ENCODE measurements around the gene RPL23. TPM values are rescaled to one million over a fixed set of nuclear protein-coding genes. Genes with fewer than 3 reads are reported as not detected.

RPL23 gene
- total RNA-seq, 1 experiment from 2014 or later, result 1,631 TPM

GRCh38 chr17:38892083-38892482 lies 38.6 kb upstream of the RPL23 start:
- BruUV-seq (replicated peaks), result no TSS peak

DNA sequence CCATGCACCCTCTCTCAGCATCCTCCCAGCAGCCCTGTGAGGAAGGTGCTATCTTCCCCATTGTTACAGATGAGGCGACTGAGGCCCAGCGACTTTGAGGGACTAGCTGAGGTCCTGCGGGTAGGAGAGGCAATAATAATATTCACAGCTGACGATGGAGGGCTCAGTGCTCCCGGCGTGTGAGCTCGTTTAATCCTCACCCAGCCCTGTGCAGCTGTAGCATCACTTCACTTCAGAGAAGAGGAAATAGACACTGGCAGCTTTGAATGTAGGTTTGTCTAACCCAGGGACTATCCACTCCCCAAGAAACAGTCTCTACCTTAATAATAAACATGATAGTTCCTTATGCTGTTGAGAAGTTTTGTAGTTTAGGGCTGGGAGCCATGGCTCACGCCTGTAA lies 37.9 kb upstream of the RPL23 start:
- Histone ChIP-seq H3K4me2 (ENCODE audit: low read length) (no peak overlapping the region), H3K79me2 (ENCODE audit: insufficient read depth, low read length) (peaks cover 38% of the 10 kb centered on the region), H3K27me3 (ENCODE audit: insufficient read depth, low read length) (no peaks in the 10 kb centered on the region), H3K9me3 (ENCODE audit: control insufficient read depth in 1 of 2, insufficient read depth in 1 of 2, low read depth in 1 of 2, low read length in 2 of 2) (no peaks in the 10 kb centered on the region), H3K9ac (ENCODE audit: low read length) (no peak overlapping the region), H2AFZ (ENCODE audit: low read depth, low read length, poor library complexity, severe bottlenecking) (no peak overlapping the region), H3K4me3 (replicated peaks in 1 of 2; ENCODE audit: low read depth in 1 of 2, low read length in 2 of 2) (no peak overlapping the region), H3K4me1 (ENCODE audit: control insufficient read depth in 1 of 2, insufficient read depth in 2 of 2, low read length in 2 of 2) (no peaks in the 10 kb centered on the region), H4K20me1 (ENCODE audit: insufficient read depth) (no peaks in the 10 kb centered on the region), H3K9me2 (ENCODE audit: insufficient read depth) (no peaks in the 10 kb centered on the region), H3K36me3 (ENCODE audit: control insufficient read depth in 1 of 2, insufficient read depth in 2 of 2, low read length in 2 of 2) (peaks cover 16 to 36% of the 10 kb centered on the region in 2 experiments; a peak in 3 of 4 replicates), H3K27ac (ENCODE audit: low read depth, low read length) (no peak overlapping the region)
- ChIA-PET POLR2A (no interaction called here), CTCF (no interaction called here), RAD21 (ENCODE audit: low non-redundant PET in 1 of 2, low total read pairs in 2 of 2, uncharacterized antibody in 2 of 2, unreplicated experiment in 2 of 2) (no interaction called here)
- BruUV-seq (replicated peaks), result TSS peak; percentile 19
- intact Hi-C loops (cut with micrococcal nuclease), result no loop called here
- no peak for DNase-seq (ENCODE audit: low read depth, low spot score)
- ATAC-seq, result no peak
- TF ChIP-seq CBX3 (IDR thresholded peaks at IDR 0.05; ENCODE audit: low read depth), result no peak
- no peak for TF ChIP-seq JUND (IDR thresholded peaks at IDR 0.05)
- TF ChIP-seq TCF7L2 (IDR thresholded peaks at IDR 0.05; ENCODE audit: borderline replicate concordance, extremely low read depth, insufficient read depth, insufficient read length), result no peak
- TF ChIP-seq MAX (IDR thresholded peaks at IDR 0.05), result no peak
- TF ChIP-seq ZFX (IDR thresholded peaks at IDR 0.05), result no peak
- no peak for TF ChIP-seq SP1 (IDR thresholded peaks at IDR 0.05; ENCODE audit: low read depth)
- TF ChIP-seq, protein P1, sequence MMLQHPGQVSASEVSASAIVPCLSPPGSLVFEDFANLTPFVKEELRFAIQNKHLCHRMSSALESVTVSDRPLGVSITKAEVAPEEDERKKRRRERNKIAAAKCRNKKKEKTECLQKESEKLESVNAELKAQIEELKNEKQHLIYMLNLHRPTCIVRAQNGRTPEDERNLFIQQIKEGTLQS (IDR thresholded peaks at IDR 0.05), result no peak
- TF ChIP-seq POLR2A (IDR thresholded peaks at IDR 0.05; ENCODE audit: borderline replicate concordance, extremely low read depth, insufficient read depth, insufficient read length), result no peak
- no peak for TF ChIP-seq EZH2 (IDR thresholded peaks at IDR 0.05)
- TF ChIP-seq EGR1 (IDR thresholded peaks at IDR 0.05; ENCODE audit: low read depth), result no peak
- no peak for TF ChIP-seq REST (IDR thresholded peaks at IDR 0.05; ENCODE audit: low read depth)
- no peak for TF ChIP-seq ZNF274 (IDR thresholded peaks at IDR 0.05; ENCODE audit: low read depth, low read length)

More at GRCh38 chr17:38892083-38892482, 38.6 kb upstream of the RPL23 start:
- ChIA-PET RAD21 (ENCODE audit: low non-redundant PET in 1 of 2, low total read pairs in 2 of 2, uncharacterized antibody in 2 of 2, unreplicated experiment in 2 of 2) (no interaction called here), POLR2A (no interaction called here), CTCF (no interaction called here)
- TF ChIP-seq YY1 (IDR thresholded peaks at IDR 0.05; ENCODE audit: extremely low read depth, insufficient replicate concordance, low read depth, low read length) (no peak), TCF7L2 (IDR thresholded peaks at IDR 0.05; ENCODE audit: borderline replicate concordance, extremely low read depth, insufficient read depth, insufficient read length) (no peak), POLR2A (IDR thresholded peaks at IDR 0.05; ENCODE audit: borderline replicate concordance, extremely low read depth, insufficient read depth, insufficient read length) (no peak), ZFX (IDR thresholded peaks at IDR 0.05) (no peak), RAD21 (IDR thresholded peaks at IDR 0.05; ENCODE audit: low read depth) (no peak), POLR2AphosphoS5 (IDR thresholded peaks at IDR 0.05; ENCODE audit: low read depth, low read length) (no peak)
- TF ChIP-seq, protein P2, sequence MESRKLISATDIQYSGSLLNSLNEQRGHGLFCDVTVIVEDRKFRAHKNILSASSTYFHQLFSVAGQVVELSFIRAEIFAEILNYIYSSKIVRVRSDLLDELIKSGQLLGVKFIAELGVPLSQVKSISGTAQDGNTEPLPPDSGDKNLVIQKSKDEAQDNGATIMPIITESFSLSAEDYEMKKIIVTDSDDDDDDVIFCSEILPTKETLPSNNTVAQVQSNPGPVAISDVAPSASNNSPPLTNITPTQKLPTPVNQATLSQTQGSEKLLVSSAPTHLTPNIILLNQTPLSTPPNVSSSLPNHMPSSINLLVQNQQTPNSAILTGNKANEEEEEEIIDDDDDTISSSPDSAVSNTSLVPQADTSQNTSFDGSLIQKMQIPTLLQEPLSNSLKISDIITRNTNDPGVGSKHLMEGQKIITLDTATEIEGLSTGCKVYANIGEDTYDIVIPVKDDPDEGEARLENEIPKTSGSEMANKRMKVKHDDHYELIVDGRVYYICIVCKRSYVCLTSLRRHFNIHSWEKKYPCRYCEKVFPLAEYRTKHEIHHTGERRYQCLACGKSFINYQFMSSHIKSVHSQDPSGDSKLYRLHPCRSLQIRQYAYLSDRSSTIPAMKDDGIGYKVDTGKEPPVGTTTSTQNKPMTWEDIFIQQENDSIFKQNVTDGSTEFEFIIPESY (IDR thresholded peaks at IDR 0.05; ENCODE audit: extremely low read depth, insufficient replicate concordance, low read length), result no peak
- H2AFZ ChIP-seq (ENCODE audit: low read depth, low read length, poor library complexity, severe bottlenecking), result no peak overlapping the region
- ATAC-seq, result no peak
- peaks cover 17 to 42% of the 10 kb centered on the region in 2 experiments; a peak in 3 of 4 replicates for H3K36me3 ChIP-seq (ENCODE audit: control insufficient read depth in 1 of 2, insufficient read depth in 2 of 2, low read length in 2 of 2)
- no peak overlapping the region for H3K27ac ChIP-seq (ENCODE audit: low read depth, low read length)
- H3K4me3 ChIP-seq (replicated peaks in 1 of 2; ENCODE audit: low read depth in 1 of 2, low read length in 2 of 2), result no peak overlapping the region
- intact Hi-C loops (cut with micrococcal nuclease), result no loop called here
- H3K27me3 ChIP-seq (ENCODE audit: insufficient read depth, low read length), result no peaks in the 10 kb centered on the region
- no peak overlapping the region for H3K4me2 ChIP-seq (ENCODE audit: low read length)
- no peaks in the 10 kb centered on the region for H3K9me3 ChIP-seq (ENCODE audit: control insufficient read depth in 1 of 2, insufficient read depth in 1 of 2, low read depth in 1 of 2, low read length in 2 of 2)
- peaks cover 31% of the 10 kb centered on the region for H3K79me2 ChIP-seq (ENCODE audit: insufficient read depth, low read length)
- no peaks in the 10 kb centered on the region for H3K4me1 ChIP-seq (ENCODE audit: control insufficient read depth in 1 of 2, insufficient read depth in 2 of 2, low read length in 2 of 2)
- H3K9me2 ChIP-seq (ENCODE audit: insufficient read depth), result no peaks in the 10 kb centered on the region
- no peaks in the 10 kb centered on the region for H4K20me1 ChIP-seq (ENCODE audit: insufficient read depth)
- no peak overlapping the region for H3K9ac ChIP-seq (ENCODE audit: low read length)
- DNase-seq (ENCODE audit: low read depth, low spot score), result no peak
